PC-3 (cell line): ENCODE data around the gene IL13. TPM values are rescaled to one million over a fixed set of nuclear protein-coding genes. Genes with fewer than 3 reads are reported as not detected.

Experiments used
- ATAC-seq: fragments of 200-7000 bp; cut with Tn5 transposase; 2 replicates; pipeline ENCODE4 v1.9.1; 2020; ENCODE audit warnings: mild to moderate bottlenecking, moderate library complexity
- BruUV-seq: library from RNA; stranded (reverse); fragments of 400-500 nt; replicated peaks from 2 replicates; lab custom pipeline; 2021; lab: Mats Ljungman, UMichigan
- CTCF ChIA-PET: fragments of 300-600 bp; sonication (Branson Sonifier 250); formaldehyde crosslinking; loops from one replicate; lab custom pipeline; 2022; ENCODE audit warnings: antibody characterized with exemption; lab: Charles Lee
- POLR2A ChIA-PET: fragments of 300-600 bp; sonication (Branson Sonifier 250); formaldehyde crosslinking; loops from one replicate; lab custom pipeline; 2022; ENCODE audit warnings: antibody characterized with exemption; ENCODE audit not compliant: unreplicated experiment; lab: Charles Lee
- DNase-seq: peaks from one replicate; pipeline ENCODE4 v3.0.0-alpha.2; 2015
- H2AFZ ChIP-seq: fragments of 300-600 bp; sonication (generic); 2 replicates; pipeline ENCODE4 v1.6.0; 2016; ENCODE audit warnings: antibody characterized with exemption, low read length
- H3F3A ChIP-seq: fragments of 300-600 bp; sonication (generic); one replicate; pipeline ENCODE4 v1.6.0; 2017; ENCODE audit warnings: antibody characterized with exemption, low read length, control low read depth, mild to moderate bottlenecking; ENCODE audit not compliant: unreplicated experiment
- H3K27ac ChIP-seq: fragments of 300-600 bp; sonication (generic); 2 replicates; pipeline ENCODE4 v1.5.1; 2016; ENCODE audit warnings: mild to moderate bottlenecking, low read length
- H3K27me3 ChIP-seq: fragments of 300-600 bp; sonication (generic); 2 replicates; pipeline ENCODE4 v1.6.1; 2016; ENCODE audit warnings: low read length, mixed read lengths
- H3K36me3 ChIP-seq: fragments of 300-600 bp; sonication (generic); 2 replicates; pipeline ENCODE4 v1.6.1; 2016; ENCODE audit warnings: low read depth, mixed run types, low read length, mixed read lengths
- H3K4me1 ChIP-seq: fragments of 300-600 bp; sonication (generic); 2 replicates; pipeline ENCODE4 v1.5.1; 2016; ENCODE audit warnings: low read length; ENCODE audit not compliant: insufficient read depth
- H3K4me2 ChIP-seq: fragments of 300-600 bp; sonication (generic); 2 replicates; pipeline ENCODE4 v1.6.0; 2016; ENCODE audit warnings: low read length
- H3K4me3 ChIP-seq: fragments of 300-600 bp; sonication (generic); 2 replicates; pipeline ENCODE4 v1.5.1; 2016; ENCODE audit warnings: mild to moderate bottlenecking, low read length, mixed read lengths
- H3K79me2 ChIP-seq: fragments of 300-600 bp; sonication (generic); 2 replicates; pipeline ENCODE4 v1.6.1; 2017; ENCODE audit warnings: low read length, mixed read lengths
- H3K9ac ChIP-seq: fragments of 300-600 bp; sonication (generic); 2 replicates; pipeline ENCODE4 v1.6.0; 2016; ENCODE audit warnings: mild to moderate bottlenecking, low read length
- H3K9me2 ChIP-seq: fragments of 300-600 bp; sonication (generic); replicated peaks from 2 replicates; pipeline ENCODE4 v1.6.1; 2016; ENCODE audit warnings: mixed run types, low read length, mixed read lengths
- H3K9me3 ChIP-seq: fragments of 300-600 bp; sonication (generic); 2 replicates; pipeline ENCODE4 v1.6.1; 2016; ENCODE audit warnings: low read length, mixed read lengths
- H4K20me1 ChIP-seq: fragments of 300-600 bp; sonication (generic); 2 replicates; pipeline ENCODE4 v1.6.1; 2016; ENCODE audit warnings: low read length, mixed read lengths
- CTCF ChIP-seq: fragments of 300-600 bp; sonication (generic); conservative IDR thresholded peaks from 2 replicates; pipeline ENCODE4 v1.5.1; 2017; ENCODE audit warnings: antibody characterized with exemption, low read depth, mild to moderate bottlenecking, low read length
- EZH2 ChIP-seq: fragments of 300-600 bp; sonication (generic); IDR thresholded peaks from one replicate; pipeline ENCODE4 v1.6.1; 2017; ENCODE audit warnings: antibody characterized with exemption, mild to moderate bottlenecking, low read length; ENCODE audit not compliant: unreplicated experiment
- EZH2phosphoT487 ChIP-seq: fragments of 300-600 bp; sonication (generic); IDR thresholded peaks from 2 replicates; pipeline ENCODE4 v1.6.1; 2018; ENCODE audit warnings: mild to moderate bottlenecking, antibody characterized with exemption, low read length, borderline replicate concordance
- intact Hi-C: fragments of 100-400 bp; cut with micrococcal nuclease; formaldehyde crosslinking; loops from 2 replicates; pipeline ENCODE4 v1.9.0; 2023
- total RNA-seq: library from RNA; depleted of rRNA; stranded (reverse); fragments of >200 nt; gene quantifications from 2 replicates; pipeline ENCODE4 v1.2.3, GENCODE V29; 2014

Gene IL13
- total RNA-seq, 1 experiment from 2014 or later: not detected

DNA sequence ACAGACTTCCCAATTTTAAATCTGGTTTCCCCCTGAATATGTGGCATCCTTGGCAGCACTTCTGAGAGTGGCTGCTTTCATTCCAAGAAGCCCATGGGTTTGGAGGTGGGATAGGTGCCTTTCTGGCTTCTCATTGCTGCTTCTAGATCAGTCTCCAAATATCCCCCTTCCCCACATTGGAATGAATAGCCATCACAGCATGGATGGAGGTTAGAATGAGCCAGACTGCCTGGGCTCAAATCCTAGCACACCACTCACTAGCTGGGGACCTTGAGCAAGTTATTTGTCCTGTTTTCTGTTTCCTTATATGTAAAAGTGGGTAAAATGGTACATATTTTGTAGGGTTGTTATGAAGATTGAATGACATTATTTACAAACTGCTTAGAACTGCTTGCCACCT, 13.8 kb upstream of the IL13 start:
- H3K4me1 ChIP-seq: no peaks in the 10 kb centered on the region
- no peak for DNase-seq
- no peaks in the 10 kb centered on the region for H3K9me2 ChIP-seq
- intact Hi-C loops: no loop called here
- no peaks in the 10 kb centered on the region for H3K36me3 ChIP-seq
- H3K79me2 ChIP-seq: no peaks in the 10 kb centered on the region
- no peaks in the 10 kb centered on the region for H3K9me3 ChIP-seq
- ATAC-seq: no peak
- TF ChIP-seq EZH2 (no peak), EZH2phosphoT487 (no peak), CTCF (no peak)
- no peak overlapping the region for H3K4me2 ChIP-seq
- ChIA-PET POLR2A (no interaction called here), CTCF (no interaction called here)
- H3K27ac ChIP-seq: no peak overlapping the region
- H4K20me1 ChIP-seq: no peaks in the 10 kb centered on the region
- no peaks in the 10 kb centered on the region for H3K27me3 ChIP-seq
- no peak overlapping the region for H3K9ac ChIP-seq
- H2AFZ ChIP-seq: no peak overlapping the region
- BruUV-seq: no TSS peak
- H3F3A ChIP-seq: no peaks in the 10 kb centered on the region
- no peak overlapping the region for H3K4me3 ChIP-seq

GRCh38 chr5:132646583-132647266, 11.2 kb upstream of the IL13 start:
- H3K4me3 ChIP-seq: no peak overlapping the region
- no peak overlapping the region for H3K27ac ChIP-seq
- DNase-seq: no peak
- H3K27me3 ChIP-seq: no peaks in the 10 kb centered on the region
- no peaks in the 10 kb centered on the region for H3K9me3 ChIP-seq
- no peaks in the 10 kb centered on the region for H3K4me1 ChIP-seq
- TF ChIP-seq CTCF: no peak
- no peak for TF ChIP-seq EZH2
- TF ChIP-seq EZH2phosphoT487: no peak
- intact Hi-C loops: no loop called here
- BruUV-seq: no TSS peak
- no peaks in the 10 kb centered on the region for H3K9me2 ChIP-seq
- no peak overlapping the region for H3K4me2 ChIP-seq
- no peaks in the 10 kb centered on the region for H3K36me3 ChIP-seq
- no peak overlapping the region for H3K9ac ChIP-seq
- no peaks in the 10 kb centered on the region for H3K79me2 ChIP-seq
- no peak overlapping the region for H2AFZ ChIP-seq
- ChIA-PET POLR2A (interaction anchor here (0.6 kb wide), 1 partner anchor 747 kb away, joined by 3 read pairs; no protein-coding TSS in a partner anchor), CTCF (no interaction called here)
- ATAC-seq: no peak
- H4K20me1 ChIP-seq: no peaks in the 10 kb centered on the region
- H3F3A ChIP-seq: no peaks in the 10 kb centered on the region

DNA sequence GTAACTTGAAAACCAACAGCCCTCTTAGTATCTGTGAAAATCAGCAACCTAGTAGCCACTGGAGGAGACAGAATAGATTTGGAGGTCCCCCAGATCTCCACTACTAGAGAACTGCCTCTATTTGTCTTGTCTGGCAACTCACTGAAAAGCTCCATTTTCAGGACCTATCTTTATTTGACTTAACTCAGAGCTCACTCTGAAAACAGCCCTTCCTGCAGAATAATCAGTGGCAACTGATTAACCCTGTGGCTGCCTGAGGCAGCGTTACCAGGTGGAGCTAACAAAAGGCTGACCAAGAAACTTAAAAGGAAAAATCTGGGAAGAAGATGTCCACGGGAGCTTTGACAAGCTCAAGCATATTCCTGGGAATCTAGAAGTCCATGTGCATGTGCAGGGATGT, 10.5 kb upstream of the IL13 start:
- Histone ChIP-seq H4K20me1 (no peaks in the 10 kb centered on the region), H3K36me3 (no peaks in the 10 kb centered on the region), H3K79me2 (no peaks in the 10 kb centered on the region), H3K27ac (no peak overlapping the region), H3K27me3 (no peaks in the 10 kb centered on the region), H3K9me2 (no peaks in the 10 kb centered on the region), H3K9ac (no peak overlapping the region), H3K4me1 (no peaks in the 10 kb centered on the region), H3K4me2 (no peak overlapping the region), H2AFZ (no peak overlapping the region), H3F3A (no peaks in the 10 kb centered on the region), H3K4me3 (no peak overlapping the region), H3K9me3 (no peaks in the 10 kb centered on the region)
- intact Hi-C loops: no loop called here
- no TSS peak for BruUV-seq
- ChIA-PET CTCF (no interaction called here), POLR2A (no interaction called here)
- DNase-seq: no peak
- no peak for ATAC-seq
- no peak for TF ChIP-seq CTCF
- TF ChIP-seq EZH2phosphoT487: no peak
- no peak for TF ChIP-seq EZH2
